Left hindlimb (tissue), 1 donor: ENCODE data around the gene ADGRB3.
"Not testable (repeated sequence)": the region's sequence is repeated elsewhere in the genome, so short reads cannot be mapped to it uniquely, and the experiment has no call there.

Source experiments
- DNase-seq: peaks from one replicate; pipeline ENCODE4 v3.0.0-alpha.2; 2018

ADGRB3 gene

GRCh38 chr6:69064226-69064625, 429.1 kb downstream of the ADGRB3 start:
- DNase-seq, result no peak

GRCh38 chr6:69069881-69070280, 434.8 kb downstream of the ADGRB3 start:
- DNase-seq, result no peak

- no peak for DNase-seq
Observed at GRCh38 chr6:69072796-69073195, 437.7 kb downstream of the ADGRB3 start.

- DNase-seq, result no peak
Observed at GRCh38 chr6:69084746-69085335, 449.8 kb downstream of the ADGRB3 start.

- no peak for DNase-seq
Observed at GRCh38 chr6:69086689-69087088, 451.6 kb downstream of the ADGRB3 start.

- DNase-seq, result no peak
Observed at GRCh38 chr6:69089539-69089938, 454.5 kb downstream of the ADGRB3 start.

GRCh38 chr6:69090132-69090531, 455.1 kb downstream of the ADGRB3 start:
- no peak for DNase-seq

- no peak for DNase-seq
Observed at GRCh38 chr6:69096681-69097080, 461.6 kb downstream of the ADGRB3 start.

GRCh38 chr6:69097948-69098347, 462.9 kb downstream of the ADGRB3 start:
- no peak for DNase-seq

- no peak for DNase-seq
Observed at GRCh38 chr6:69098910-69099309, 463.8 kb downstream of the ADGRB3 start.

- DNase-seq, result no peak
Observed at GRCh38 chr6:69100772-69101171, 465.7 kb downstream of the ADGRB3 start.

GRCh38 chr6:69102416-69102815, 467.3 kb downstream of the ADGRB3 start:
- no peak for DNase-seq

- DNase-seq, result no peak
Observed at GRCh38 chr6:69105288-69105687, 470.2 kb downstream of the ADGRB3 start.

GRCh38 chr6:69106511-69106910, 471.4 kb downstream of the ADGRB3 start:
- no peak for DNase-seq

- no peak for DNase-seq
Observed at GRCh38 chr6:69111301-69111700, 476.2 kb downstream of the ADGRB3 start.

GRCh38 chr6:69116658-69117057, 481.6 kb downstream of the ADGRB3 start:
- DNase-seq, result no peak

GRCh38 chr6:69121461-69122406, 486.7 kb downstream of the ADGRB3 start:
- not testable (repeated sequence) for DNase-seq

GRCh38 chr6:69122407-69122773, 487.3 kb downstream of the ADGRB3 start:
- no peak for DNase-seq

- DNase-seq, result no peak
Observed at GRCh38 chr6:69128411-69128810, 493.3 kb downstream of the ADGRB3 start.

GRCh38 chr6:69129046-69129445, 494.0 kb downstream of the ADGRB3 start:
- no peak for DNase-seq

- no peak for DNase-seq
Observed at GRCh38 chr6:69135927-69136326, 500.8 kb downstream of the ADGRB3 start.

GRCh38 chr6:69138148-69138547, 503.1 kb downstream of the ADGRB3 start:
- no peak for DNase-seq

- DNase-seq, result no peak
Observed at GRCh38 chr6:69138893-69139494, 503.9 kb downstream of the ADGRB3 start.

- no peak for DNase-seq
Observed at GRCh38 chr6:69145062-69145461, 510.0 kb downstream of the ADGRB3 start.
